Stimulated activated CD4-positive, alpha-beta T cell treated with anti-CD3 and anti-CD28 coated beads, Interleukin-4, amount 100 ng/mL, for 24 hours (primary cell): ENCODE data around the gene GRIP2.

Experiments
- DNase-seq: peaks from one replicate; pipeline ENCODE4 v3.0.0-alpha.2; 2020

GRIP2 gene

GRCh38 chr3:14561051-14561960, 21.2 kb upstream of the GRIP2 start:
- no peak for DNase-seq

- DNase-seq: no peak
Measured at GRCh38 chr3:14560110-14560509, 20.0 kb upstream of the GRIP2 start.

- no peak for DNase-seq
Measured at GRCh38 chr3:14558029-14558428, 17.9 kb upstream of the GRIP2 start.

GRCh38 chr3:14555835-14556234, 15.7 kb upstream of the GRIP2 start:
- no peak for DNase-seq

- no peak for DNase-seq
Measured at GRCh38 chr3:14554715-14555114, 14.6 kb upstream of the GRIP2 start.

- DNase-seq: no peak
Measured at GRCh38 chr3:14553871-14554270, 13.7 kb upstream of the GRIP2 start.

- no peak for DNase-seq
Measured at GRCh38 chr3:14552717-14553116, 12.6 kb upstream of the GRIP2 start.

- DNase-seq: no peak
Measured at GRCh38 chr3:14552041-14552648, 12.0 kb upstream of the GRIP2 start.

- no peak for DNase-seq
Measured at GRCh38 chr3:14550651-14551611, 10.8 kb upstream of the GRIP2 start.

- DNase-seq: no peak
Measured at GRCh38 chr3:14550181-14550580, 10.0 kb upstream of the GRIP2 start.

GRCh38 chr3:14549256-14549919, 9.2 kb upstream of the GRIP2 start:
- no peak for DNase-seq

- DNase-seq: peak; percentile 41
Measured at GRCh38 chr3:14548321-14548729, 8.2 kb upstream of the GRIP2 start.

GRCh38 chr3:14547693-14548092, 7.6 kb upstream of the GRIP2 start:
- no peak for DNase-seq

GRCh38 chr3:14546041-14546440, 5.9 kb upstream of the GRIP2 start:
- no peak for DNase-seq

GRCh38 chr3:14545251-14545635, 5.1 kb upstream of the GRIP2 start:
- DNase-seq: no peak

GRCh38 chr3:14544282-14545250, 4.4 kb upstream of the GRIP2 start:
- no peak for DNase-seq

- no peak for DNase-seq
Measured at GRCh38 chr3:14543446-14543845, 3.3 kb upstream of the GRIP2 start.

GRCh38 chr3:14542656-14543055, 2.5 kb upstream of the GRIP2 start:
- no peak for DNase-seq

- no peak for DNase-seq
Measured at GRCh38 chr3:14541646-14542045, 1.5 kb upstream of the GRIP2 start.

- no peak for DNase-seq
Measured at GRCh38 chr3:14540821-14541385, 761 bp upstream of the GRIP2 start.

GRCh38 chr3:14539384-14539741, 779 bp downstream of the GRIP2 start:
- no peak for DNase-seq
